B cell (primary cell): Measurements from ENCODE around the gene HOXB1. TPM values are rescaled to one million over a fixed set of nuclear protein-coding genes. Genes with fewer than 3 reads are reported as not detected.

Source experiments
- ATAC-seq: fragments of 200-7000 bp; cut with Tn5 transposase; one replicate; pipeline ENCODE4 v1.10.0; 2021; ENCODE audit warnings: low read depth, mild to moderate bottlenecking, moderate number of reproducible peaks, moderate library complexity
- CTCF ChIA-PET: fragments of 350-600 bp; sonication (Branson Sonifier 250); formaldehyde crosslinking; loops from one replicate; lab custom pipeline; 2021; ENCODE audit warnings: antibody characterized with exemption, inconsistent platforms; lab: Charles Lee
- POLR2A ChIA-PET: fragments of 350-600 bp; sonication (Branson Sonifier 250); formaldehyde crosslinking; loops from one replicate; lab custom pipeline; 2021; ENCODE audit warnings: antibody characterized with exemption; lab: Charles Lee
- DNase-seq: peaks from one replicate; pipeline ENCODE4 v3.0.0; 2013
- H2AFZ ChIP-seq: 2 replicates; pipeline ENCODE4 v1.6.1; 2012; ENCODE audit warnings: mild to moderate bottlenecking, low read depth, low read length; ENCODE audit not compliant: insufficient read depth, poor library complexity, severe bottlenecking
- H3K27ac ChIP-seq, 2 donors: 1 replicate in 1 of 2; 2 replicates in 1 of 2; pipeline ENCODE4 v1.5.1; 2012 to 2013; ENCODE audit warnings: low read length in 2 of 2, mild to moderate bottlenecking in 2 of 2, moderate library complexity in 1 of 2
- H3K27me3 ChIP-seq, 4 experiments: fragments of 200-600 bp in 1 of 4; sonication (generic) in 1 of 4; replicated peaks in 1 of 4; 1 replicate in 2 of 4; 2 replicates in 2 of 4; pipeline versions ENCODE4 v1.6.1 to v1.7.0; 2013 to 2016; ENCODE audit warnings: low read length in 3 of 4, mild to moderate bottlenecking in 2 of 4, mixed read lengths in 1 of 4, moderate library complexity in 1 of 4; ENCODE audit not compliant: insufficient read depth in 4 of 4, control insufficient read depth in 3 of 4; ENCODE audit errors: control extremely low read depth in 1 of 4
- H3K36me3 ChIP-seq, 2 experiments: replicated peaks in 1 of 2; 1 replicate in 1 of 2; 2 replicates in 1 of 2; pipeline versions ENCODE4 v1.6.1 to v1.7.1; 2013; ENCODE audit warnings: low read length in 1 of 2; ENCODE audit not compliant: insufficient read depth in 2 of 2, control insufficient read depth in 1 of 2; ENCODE audit errors: control extremely low read depth in 1 of 2, extremely low read depth in 1 of 2
- H3K4me1 ChIP-seq, 2 donors: fragments of 200-600 bp in 1 of 2; sonication (generic) in 1 of 2; 1 replicate in 1 of 2; 2 replicates in 1 of 2; pipeline versions ENCODE4 v1.5.1 to v1.6.1; 2013 to 2017; ENCODE audit warnings: low read length in 2 of 2; ENCODE audit not compliant: control insufficient read depth in 2 of 2, insufficient read depth in 2 of 2
- H3K4me2 ChIP-seq: replicated peaks from 2 replicates; pipeline ENCODE3; 2012; ENCODE audit warnings: mild to moderate bottlenecking, low read depth, low read length; ENCODE audit not compliant: poor library complexity, severe bottlenecking
- H3K4me3 ChIP-seq, 5 experiments: fragments of 200-600 bp in 1 of 5; sonication (generic) in 1 of 5; 1 replicate in 3 of 5; 2 replicates in 2 of 5; pipeline versions ENCODE4 v1.5.1 to v1.7.0; 2011 to 2016; ENCODE audit warnings: low read length in 4 of 5, mild to moderate bottlenecking in 4 of 5, low read depth in 2 of 5, control low read depth in 1 of 5, moderate library complexity in 1 of 5; ENCODE audit not compliant: insufficient read depth in 1 of 5; ENCODE audit errors: control extremely low read depth in 1 of 5, extremely low read depth in 1 of 5
- H3K79me2 ChIP-seq: fragments of 200-600 bp; sonication (generic); one replicate; pipeline ENCODE4 v1.6.0; 2016; ENCODE audit warnings: low read length; ENCODE audit not compliant: control insufficient read depth, insufficient read depth
- H3K9ac ChIP-seq: fragments of 200-600 bp; sonication (generic); 2 replicates; pipeline ENCODE4 v1.6.1; 2017; ENCODE audit warnings: mild to moderate bottlenecking, low read length, moderate library complexity
- H3K9me3 ChIP-seq, 3 donors: one replicate each; pipeline versions ENCODE4 v1.6.1 to v1.7.1; 2013; ENCODE audit warnings: low read length in 2 of 3; ENCODE audit not compliant: control insufficient read depth in 2 of 3, insufficient read depth in 1 of 3; ENCODE audit errors: control extremely low read depth in 1 of 3
- H4K20me1 ChIP-seq: 2 replicates; pipeline ENCODE4 v1.6.0; 2012; ENCODE audit warnings: mild to moderate bottlenecking, low read length; ENCODE audit not compliant: insufficient read depth, control insufficient read depth, poor library complexity, severe bottlenecking
- H3K27ac Mint-ChIP-seq: one replicate; pipeline ENCODE4 v1.8.0; 2021; ENCODE audit warnings: mixed read lengths
- H3K27me3 Mint-ChIP-seq: one replicate; pipeline ENCODE4 v1.8.0; 2021; ENCODE audit warnings: mixed read lengths
- H3K4me1 Mint-ChIP-seq: one replicate; pipeline ENCODE4 v1.8.0; 2021; ENCODE audit warnings: mixed read lengths
- H3K4me3 Mint-ChIP-seq: one replicate; pipeline ENCODE4 v1.8.0; 2021; ENCODE audit warnings: mixed read lengths
- H3K9me3 Mint-ChIP-seq: one replicate; pipeline ENCODE4 v1.8.0; 2022; ENCODE audit warnings: mixed read lengths; ENCODE audit not compliant: insufficient read depth
- CTCF ChIP-seq: fragments of 200-600 bp; IDR thresholded peaks from one replicate; pipeline ENCODE4 v1.8.0; 2022; ENCODE audit warnings: antibody characterized with exemption, mild to moderate bottlenecking
- EZH2 ChIP-seq: IDR thresholded peaks from 2 replicates; pipeline ENCODE4 v1.6.1; 2012; ENCODE audit warnings: borderline replicate concordance, low read depth, mild to moderate bottlenecking, moderate library complexity, low read length; ENCODE audit not compliant: insufficient read depth, poor library complexity, severe bottlenecking
- WGBS: methylation state at CpG from one replicate; pipeline ENCODE4 v1.1.5; 2013; ENCODE audit warnings: missing lambda C conversion rate; ENCODE audit not compliant: insufficient coverage; 5-methylcytosine and 5-hydroxymethylcytosine counted together
- intact Hi-C: fragments of 100-400 bp; cut with micrococcal nuclease; formaldehyde crosslinking; loops from one replicate; pipeline ENCODE4 v1.10.0; 2022
- polyA plus RNA-seq: library from polyadenylated mRNA; depleted of rRNA; stranded (reverse); fragments of >200 nt; gene quantifications from 2 replicates; pipeline ENCODE4 v1.2.3, GENCODE V29; 2012
- total RNA-seq, 2 donors: library from RNA; stranded (reverse); fragments of 120-200 nt in 1 of 2; gene quantifications; 1 replicate in 1 of 2; 2 replicates in 1 of 2; pipeline versions ENCODE4 v1.2.3 to v1.2.4, GENCODE V29; 2013 to 2022

Gene HOXB1
- total and polyA plus RNA-seq, 2 donors (not counting 1 experiment from before 2014, with no cell fraction given): not detected

GRCh38 chr17:48545022-48545375 lies 14.2 kb upstream of the HOXB1 start, which contains the start of gene HOXB2:
TSS of gene HOXB2 (minus strand) at chr17:48545109. CDS start at chr17:48544911, 198 bp downstream.
- no peak for ATAC-seq
- Histone ChIP-seq H3K27me3 (peaks cover 0 to 62% (median 28%) of the 10 kb centered on the region in 4 experiments), H3K9me3 (peaks cover 0 to 11% (median 0%) of the 10 kb centered on the region in 3 donors), H3K79me2 (no peaks in the 10 kb centered on the region), H3K27ac (peak within 1 kb of the TSS in 1 of 2 donors; percentile 46), H3K9ac (peak within 1 kb of the TSS; percentile 70), H3K36me3 (no peaks in the 10 kb centered on the region), H3K4me1 (peaks cover 45 to 47% of the 10 kb centered on the region in 2 donors), H3K4me2 (peak within 1 kb of the TSS; percentile 96), H3K4me3 (peak within 1 kb of the TSS; percentile 5 to 73 (median 52)), H4K20me1 (no peaks in the 10 kb centered on the region), H2AFZ (peak within 1 kb of the TSS; percentile 82)
- Mint-ChIP-seq H3K9me3 (no peaks in the 10 kb centered on the region), H3K4me3 (peak within 1 kb of the TSS; percentile 94), H3K27me3 (peaks cover 53% of the 10 kb centered on the region), H3K4me1 (peaks cover 31% of the 10 kb centered on the region), H3K27ac (peak within 1 kb of the TSS; percentile 83)
- intact Hi-C loops: loop anchor here (10.0 kb wide), 1 partner anchor 50 kb away; no protein-coding TSS in a partner anchor
- TF ChIP-seq EZH2 (no peak), CTCF (no peak)
- POLR2A ChIA-PET: no interaction called here
- CTCF ChIA-PET: no interaction called here
- WGBS: 30% methylated on average over 4 of the region's 12 CpGs
- DNase-seq: no peak

- peaks cover 31% of the 10 kb centered on the region for H3K4me1 Mint-ChIP-seq
- peaks cover 53% of the 10 kb centered on the region for H3K27me3 Mint-ChIP-seq
- H3K27ac ChIP-seq: peak overlapping the region in 1 of 2 donors; percentile 46
- peak overlapping the region; percentile 70 for H3K9ac ChIP-seq
- CTCF ChIA-PET: interaction anchor here (0.6 kb wide), 1 partner anchor 74 kb away, joined by 3 read pairs; no protein-coding TSS in a partner anchor
- H4K20me1 ChIP-seq: no peaks in the 10 kb centered on the region
- intact Hi-C loops: loop anchor here (10.0 kb wide), 1 partner anchor 50 kb away; no protein-coding TSS in a partner anchor
- peaks cover 0 to 11% (median 0%) of the 10 kb centered on the region in 3 donors for H3K9me3 ChIP-seq
- no peaks in the 10 kb centered on the region for H3K79me2 ChIP-seq
- peaks cover 0 to 68% (median 28%) of the 10 kb centered on the region in 4 experiments for H3K27me3 ChIP-seq
- no peak for ATAC-seq
- DNase-seq: peak; percentile 51
- peak overlapping the region in 4 of 5 experiments; percentile 46 to 73 (median 60) for H3K4me3 ChIP-seq
- no peaks in the 10 kb centered on the region for H3K9me3 Mint-ChIP-seq
- H3K4me3 Mint-ChIP-seq: peak overlapping the region; percentile 94
- peak overlapping the region; percentile 83 for H3K27ac Mint-ChIP-seq
- 2% methylated on average over 24 of the region's 38 CpGs for WGBS
- peak overlapping the region; percentile 96 for H3K4me2 ChIP-seq
- H3K4me1 ChIP-seq: peaks cover 45 to 47% of the 10 kb centered on the region in 2 donors
- peak overlapping the region; percentile 82 for H2AFZ ChIP-seq
- POLR2A ChIA-PET: interaction anchor here (0.7 kb wide), 1 partner anchor 1713 kb away, joined by 4 read pairs; no protein-coding TSS in a partner anchor
- no peak for TF ChIP-seq EZH2
- no peak for TF ChIP-seq CTCF
- H3K36me3 ChIP-seq: no peaks in the 10 kb centered on the region
Measured at GRCh38 chr17:48544349-48545021, 13.7 kb upstream of the HOXB1 start.
